ENCODE results near the gene LCTL.

DNA sequence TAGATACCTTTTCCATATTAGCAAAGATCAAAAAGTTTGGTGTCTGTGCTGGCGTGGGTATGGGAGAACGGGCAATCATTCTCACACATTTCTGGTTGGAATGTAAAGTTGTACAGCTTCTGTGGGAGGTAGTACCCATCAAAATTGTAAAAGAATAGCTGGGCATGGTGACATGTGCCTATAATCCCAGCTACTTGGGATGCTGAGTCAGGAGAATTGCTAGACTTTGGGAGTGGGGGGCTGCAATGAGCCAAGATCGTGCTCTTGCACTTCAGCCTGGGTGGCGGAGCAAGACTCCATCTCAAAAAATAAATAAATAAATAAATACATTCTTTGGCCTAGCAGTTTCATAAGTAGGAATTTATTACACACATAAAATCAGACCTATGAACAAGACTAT is 22.9 kb downstream of the LCTL start:
- TF ChIP-seq, protein P1, sequence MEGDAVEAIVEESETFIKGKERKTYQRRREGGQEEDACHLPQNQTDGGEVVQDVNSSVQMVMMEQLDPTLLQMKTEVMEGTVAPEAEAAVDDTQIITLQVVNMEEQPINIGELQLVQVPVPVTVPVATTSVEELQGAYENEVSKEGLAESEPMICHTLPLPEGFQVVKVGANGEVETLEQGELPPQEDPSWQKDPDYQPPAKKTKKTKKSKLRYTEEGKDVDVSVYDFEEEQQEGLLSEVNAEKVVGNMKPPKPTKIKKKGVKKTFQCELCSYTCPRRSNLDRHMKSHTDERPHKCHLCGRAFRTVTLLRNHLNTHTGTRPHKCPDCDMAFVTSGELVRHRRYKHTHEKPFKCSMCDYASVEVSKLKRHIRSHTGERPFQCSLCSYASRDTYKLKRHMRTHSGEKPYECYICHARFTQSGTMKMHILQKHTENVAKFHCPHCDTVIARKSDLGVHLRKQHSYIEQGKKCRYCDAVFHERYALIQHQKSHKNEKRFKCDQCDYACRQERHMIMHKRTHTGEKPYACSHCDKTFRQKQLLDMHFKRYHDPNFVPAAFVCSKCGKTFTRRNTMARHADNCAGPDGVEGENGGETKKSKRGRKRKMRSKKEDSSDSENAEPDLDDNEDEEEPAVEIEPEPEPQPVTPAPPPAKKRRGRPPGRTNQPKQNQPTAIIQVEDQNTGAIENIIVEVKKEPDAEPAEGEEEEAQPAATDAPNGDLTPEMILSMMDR (conservative IDR thresholded peaks at IDR 0.05 in 1 of 2, IDR thresholded peaks at IDR 0.05 in 1 of 2; ENCODE audit: extremely low read depth in 1 of 2, insufficient read depth in 1 of 2, low read depth in 1 of 2, low read length in 2 of 2), result no peak
- no peak for TF ChIP-seq EZH2 (IDR thresholded peaks at IDR 0.05; ENCODE audit: borderline replicate concordance, low read length)

Data from mammary epithelial cell (primary cell).